ENCODE data around the gene SAMD4A.

SAMD4A gene

DNA sequence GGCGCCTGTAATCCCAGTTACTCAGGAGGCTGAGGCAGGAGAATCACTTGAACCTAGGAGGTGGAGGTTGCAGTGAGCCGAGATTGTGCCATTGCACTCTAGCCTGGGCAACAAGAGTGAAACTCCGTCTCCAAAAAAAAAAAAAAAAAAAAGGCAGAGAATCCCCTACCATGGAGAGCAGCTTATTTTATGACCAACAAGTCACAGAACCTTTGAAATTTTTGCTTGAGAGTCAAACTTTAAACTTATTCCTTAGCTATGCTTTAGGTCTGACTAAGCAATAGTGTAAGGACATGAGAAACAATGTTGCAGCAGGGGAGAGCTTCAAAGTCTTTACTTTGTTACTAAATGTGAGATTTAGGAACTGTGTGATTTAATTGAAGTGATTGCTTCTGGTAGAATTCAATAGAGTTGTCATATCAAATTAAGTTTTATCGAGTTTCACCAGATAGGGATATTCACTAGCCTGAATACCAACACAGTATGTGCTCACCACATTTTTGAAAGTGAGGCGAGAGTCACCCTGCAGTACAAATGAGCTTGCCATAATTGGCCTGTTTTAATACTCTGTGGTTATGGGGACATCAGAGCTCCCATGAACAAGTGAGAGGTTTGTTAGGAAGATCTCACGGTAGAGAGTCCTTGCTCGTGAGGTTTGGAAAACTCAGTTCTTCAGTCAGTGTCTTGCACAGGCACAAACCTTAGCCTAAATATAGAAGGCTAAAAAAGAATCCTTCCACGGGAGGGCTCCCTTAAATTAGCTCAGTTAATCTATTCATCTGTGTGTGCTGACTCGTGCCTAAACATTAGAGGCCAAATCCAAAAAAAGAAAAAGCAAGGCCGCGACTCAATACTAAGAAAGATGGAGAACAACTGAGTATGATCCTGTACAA is 108.6 kb downstream of the SAMD4A start:
- H3K4me3 ChIP-seq (ENCODE audit: low read length): no peak overlapping the region
- TF ChIP-seq ZNF274 (IDR thresholded peaks at IDR 0.05; ENCODE audit: low read depth, low read length): no peak

DNA sequence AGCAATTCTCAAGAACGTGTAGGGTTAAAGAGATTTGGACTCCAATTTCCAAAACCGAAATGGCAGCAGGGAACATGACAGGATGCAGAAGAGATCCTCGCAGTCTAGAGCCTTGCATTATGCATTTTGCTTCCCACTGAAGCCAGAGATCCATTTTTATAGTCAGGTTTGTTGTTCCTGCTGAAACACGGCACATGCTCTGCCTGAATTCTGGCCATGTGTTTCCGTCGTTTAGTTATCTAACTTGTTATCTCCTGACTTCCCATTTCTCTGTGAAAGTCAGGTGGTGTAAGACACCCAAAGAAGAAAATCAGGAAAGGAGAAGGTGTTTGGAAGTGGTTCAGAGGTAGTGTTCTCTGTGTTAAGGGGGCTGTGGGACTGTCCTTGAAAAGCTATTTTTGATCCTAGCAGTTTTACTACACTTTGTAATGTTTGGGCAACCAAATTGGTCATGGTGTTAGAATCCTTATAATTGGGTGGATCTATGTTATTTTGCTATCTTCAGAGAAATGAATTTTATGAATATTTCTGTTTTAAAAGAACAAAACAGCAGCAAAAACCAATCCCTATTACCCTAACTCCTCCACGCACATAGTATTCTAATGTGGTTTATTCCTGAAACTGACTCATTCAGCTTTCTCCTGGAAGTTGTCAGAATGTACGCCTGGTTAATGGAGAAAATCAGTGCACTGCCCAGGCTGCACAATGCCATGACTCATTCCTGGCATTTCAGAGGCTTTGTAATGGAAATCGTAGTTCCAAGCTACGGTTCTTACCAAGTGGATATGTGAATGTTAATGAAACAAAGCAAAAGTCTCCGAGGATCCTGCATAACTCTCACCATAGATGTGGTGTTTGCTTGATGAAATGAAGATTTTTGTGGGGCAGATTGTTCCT is 110.1 kb downstream of the SAMD4A start:
- TF ChIP-seq ZNF274 (IDR thresholded peaks at IDR 0.05; ENCODE audit: low read depth, low read length): no peak
- no peak overlapping the region for H3K4me3 ChIP-seq (ENCODE audit: low read length)

DNA sequence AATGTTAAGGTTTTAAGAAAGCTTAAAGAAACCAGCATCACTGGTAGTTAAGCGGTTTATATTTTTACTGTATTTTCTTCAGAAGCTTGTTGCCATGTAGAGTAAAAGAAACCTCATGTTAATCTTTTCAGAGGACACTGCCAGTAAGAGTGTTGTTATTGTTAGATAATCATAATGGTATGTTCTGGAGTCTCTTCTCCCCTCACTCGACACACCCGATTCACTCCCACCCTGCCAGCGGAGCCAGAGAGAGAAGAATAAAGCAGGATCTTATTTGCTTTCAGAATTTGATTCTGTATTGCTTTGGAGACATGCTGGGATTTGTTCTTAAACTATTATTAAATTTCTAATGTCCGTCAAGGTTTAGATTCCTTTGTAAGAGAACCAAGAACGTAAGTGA is 113.7 kb downstream of the SAMD4A start:
- no peak for TF ChIP-seq ZNF274 (IDR thresholded peaks at IDR 0.05; ENCODE audit: low read depth, low read length)
- H3K4me3 ChIP-seq (ENCODE audit: low read length): no peak overlapping the region

DNA sequence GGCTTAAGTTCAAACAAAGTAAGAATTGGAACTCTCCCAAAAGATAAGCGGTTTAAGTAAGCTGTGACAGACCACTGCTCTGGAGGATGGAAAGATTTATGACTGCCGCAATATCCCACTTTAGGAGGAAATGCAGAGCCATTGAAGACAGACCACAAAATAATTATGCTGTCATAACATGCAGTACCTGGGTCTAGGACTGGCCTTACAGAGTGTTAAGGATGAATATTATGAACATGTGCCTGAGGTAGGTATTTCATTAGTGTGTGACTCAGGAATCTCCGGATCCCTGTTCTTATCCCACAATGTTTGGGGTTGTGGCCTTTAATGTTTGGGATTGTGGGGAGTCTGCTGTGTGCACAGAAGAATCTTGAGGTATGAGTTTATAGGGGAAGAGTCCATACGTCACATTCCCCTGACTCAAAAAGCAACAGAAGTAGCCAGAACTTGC is 114.9 kb downstream of the SAMD4A start:
- no peak overlapping the region for H3K4me3 ChIP-seq (ENCODE audit: low read length)
- TF ChIP-seq ZNF274 (IDR thresholded peaks at IDR 0.05; ENCODE audit: low read depth, low read length): no peak

DNA sequence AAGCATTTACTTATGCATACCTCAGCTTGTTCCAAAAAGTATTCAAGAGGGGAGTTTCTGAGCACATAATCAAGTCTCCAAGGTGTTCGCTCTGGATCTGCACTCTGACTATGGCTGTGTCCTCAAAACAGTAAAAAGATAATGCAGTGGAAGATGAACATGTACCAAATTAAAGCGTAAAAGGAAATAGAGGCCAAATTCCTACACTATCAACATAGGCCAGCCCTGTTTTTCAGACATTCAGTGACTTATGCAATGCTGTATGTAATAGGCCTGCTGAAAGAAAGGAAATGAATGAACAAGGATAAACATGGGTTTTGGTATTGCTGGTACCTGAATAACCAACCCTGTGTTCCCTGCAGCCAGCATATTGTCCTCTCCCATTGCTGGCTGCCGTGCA is 115.7 kb downstream of the SAMD4A start:
- TF ChIP-seq ZNF274 (IDR thresholded peaks at IDR 0.05; ENCODE audit: low read depth, low read length): no peak
- no peak overlapping the region for H3K4me3 ChIP-seq (ENCODE audit: low read length)

DNA sequence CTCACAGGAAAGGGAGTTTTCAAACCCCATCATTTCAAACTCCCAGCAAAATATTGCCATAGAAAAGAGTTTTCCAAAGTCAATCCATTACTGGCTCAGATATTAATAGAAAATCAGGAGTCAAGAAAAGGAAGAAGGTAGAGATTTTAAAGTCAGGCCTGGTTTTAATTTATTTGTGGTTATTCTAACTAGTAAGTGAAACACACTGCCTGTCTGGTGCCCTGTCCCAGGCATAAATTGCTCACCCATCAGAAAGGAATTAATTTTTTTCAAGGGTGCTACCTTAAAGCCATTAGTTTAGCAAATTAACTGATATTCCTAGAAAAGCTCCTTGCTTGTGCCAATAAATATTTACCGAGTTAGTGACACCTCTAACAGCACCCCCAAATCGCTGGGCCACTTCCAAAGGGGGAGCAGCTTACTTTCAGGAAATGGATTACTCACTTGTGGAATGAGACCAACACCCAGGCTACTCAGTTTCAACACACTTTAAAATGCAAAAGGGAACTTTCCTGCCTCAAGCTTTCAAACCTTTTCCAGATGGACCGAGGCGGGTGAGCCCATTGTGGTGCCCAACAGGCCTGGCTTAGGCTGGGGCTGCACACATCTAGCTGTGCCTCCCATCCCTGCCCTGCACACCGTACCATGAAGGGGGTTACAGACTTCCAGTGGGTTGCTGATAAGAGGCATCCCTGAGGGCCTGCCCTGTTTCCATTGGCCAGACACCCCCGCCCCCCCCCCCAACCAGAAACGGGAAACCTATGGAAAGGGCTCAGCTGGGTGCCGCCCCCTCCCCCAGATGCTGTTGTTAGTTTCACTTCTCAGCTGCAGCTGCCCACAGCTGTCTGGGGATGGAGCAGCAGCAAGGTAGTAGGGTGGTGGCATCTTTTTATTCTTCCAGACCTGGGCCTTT is 117.2 kb downstream of the SAMD4A start:
- H3K4me3 ChIP-seq (ENCODE audit: low read length): no peak overlapping the region
- no peak for TF ChIP-seq ZNF274 (IDR thresholded peaks at IDR 0.05; ENCODE audit: low read depth, low read length)

DNA sequence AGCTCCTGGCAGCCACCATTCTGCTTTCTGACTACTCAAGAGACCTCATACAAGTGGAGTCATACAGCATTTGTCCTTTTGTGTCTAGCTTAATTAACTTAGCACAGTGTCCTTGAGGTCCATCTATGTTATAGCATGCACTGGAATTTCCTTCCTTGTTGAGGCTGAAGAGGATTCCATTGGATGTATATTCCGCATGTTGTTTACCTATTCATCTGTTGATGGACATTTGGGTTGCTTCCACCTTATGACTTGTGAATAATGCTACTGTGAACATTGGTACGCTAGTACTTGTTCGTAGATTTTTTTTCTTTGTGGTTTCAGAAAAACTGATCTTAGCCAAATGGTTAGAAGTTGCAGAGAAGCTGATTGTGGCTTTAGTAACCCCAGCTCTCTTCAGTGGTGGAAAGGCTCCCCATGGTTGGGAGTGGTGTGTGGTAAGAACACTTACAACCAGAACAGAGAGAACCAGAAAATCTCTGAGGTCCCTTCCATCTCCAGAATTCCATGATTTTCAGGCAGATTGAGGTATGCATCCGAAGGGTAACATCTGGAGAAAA is 118.4 kb downstream of the SAMD4A start:
- TF ChIP-seq ZNF274 (IDR thresholded peaks at IDR 0.05; ENCODE audit: low read depth, low read length): no peak
- H3K4me3 ChIP-seq (ENCODE audit: low read length): no peak overlapping the region

DNA sequence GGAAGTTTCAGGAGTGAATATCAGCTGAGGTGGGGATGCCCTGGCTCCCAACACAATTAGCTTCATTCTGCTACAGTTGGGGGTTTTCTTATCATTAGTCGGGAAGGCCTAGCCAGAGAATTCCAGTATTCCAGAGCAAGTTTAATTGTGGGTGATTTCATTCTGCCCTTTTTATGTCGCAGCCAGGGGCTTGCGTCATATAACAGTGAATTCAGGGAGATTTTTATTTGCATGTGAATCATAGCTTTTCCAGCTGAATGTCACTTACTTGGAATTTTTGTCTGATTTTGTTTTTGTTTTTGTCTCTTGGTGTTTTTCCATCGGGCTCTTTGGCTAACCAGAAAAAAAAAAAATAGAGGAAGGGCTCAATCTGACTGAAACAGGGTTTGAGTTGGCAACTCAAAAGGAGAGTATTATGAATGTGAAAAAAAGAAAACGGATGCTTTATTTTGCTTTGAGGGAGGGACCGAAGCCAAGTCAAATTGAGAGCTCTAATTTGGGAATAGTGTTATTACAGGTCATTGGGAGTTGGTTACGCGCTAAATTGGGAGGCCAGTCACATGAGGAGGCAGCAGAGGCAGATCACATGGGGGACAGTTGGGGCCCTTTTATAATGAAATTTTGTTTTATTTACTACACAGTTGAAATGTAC is 119.4 kb downstream of the SAMD4A start:
- no peak for TF ChIP-seq ZNF274 (IDR thresholded peaks at IDR 0.05; ENCODE audit: low read depth, low read length)
- H3K4me3 ChIP-seq (ENCODE audit: low read length): no peak overlapping the region

DNA sequence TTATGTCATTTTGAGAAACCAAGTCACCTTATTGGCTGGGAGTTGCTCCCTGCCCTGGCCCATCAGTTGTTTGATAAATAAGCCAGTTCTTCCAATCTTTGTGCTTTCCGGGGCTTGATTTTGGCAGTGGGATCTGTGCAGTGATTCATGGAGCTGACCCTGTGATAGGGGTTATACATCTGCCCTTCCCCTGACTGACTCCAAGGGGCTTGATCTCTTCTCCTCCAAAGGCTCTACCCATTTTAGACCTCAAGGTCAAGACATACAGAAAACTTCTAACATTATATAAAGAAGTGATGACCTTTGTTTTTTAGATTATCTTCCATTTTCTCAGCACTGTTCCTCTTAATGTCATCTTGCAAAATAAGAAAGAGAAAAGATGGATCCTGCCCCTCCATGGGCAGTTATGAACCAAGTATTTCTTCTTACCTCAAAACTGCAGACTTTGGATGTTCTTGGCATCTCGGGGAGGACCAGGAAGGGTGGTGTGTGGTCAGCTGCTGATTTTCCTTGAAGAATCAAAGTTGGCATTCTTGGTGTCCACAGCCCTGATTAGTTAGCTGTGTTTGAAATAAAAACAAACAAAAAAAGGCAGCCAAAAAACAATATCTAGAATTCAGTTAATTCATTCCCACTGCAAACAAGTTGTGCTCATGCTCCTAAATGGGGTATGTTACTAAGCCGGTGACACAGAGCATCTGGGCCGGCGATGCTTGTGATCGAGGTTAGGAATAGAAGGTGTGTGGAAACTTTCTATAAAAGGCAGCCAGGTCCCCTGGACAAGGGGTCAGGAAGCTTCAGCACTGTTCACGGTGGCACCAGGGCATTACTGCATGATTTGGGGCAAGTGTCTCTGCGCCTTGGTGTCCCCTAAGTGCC is 120.2 kb downstream of the SAMD4A start:
- TF ChIP-seq ZNF274 (IDR thresholded peaks at IDR 0.05; ENCODE audit: low read depth, low read length): no peak

DNA sequence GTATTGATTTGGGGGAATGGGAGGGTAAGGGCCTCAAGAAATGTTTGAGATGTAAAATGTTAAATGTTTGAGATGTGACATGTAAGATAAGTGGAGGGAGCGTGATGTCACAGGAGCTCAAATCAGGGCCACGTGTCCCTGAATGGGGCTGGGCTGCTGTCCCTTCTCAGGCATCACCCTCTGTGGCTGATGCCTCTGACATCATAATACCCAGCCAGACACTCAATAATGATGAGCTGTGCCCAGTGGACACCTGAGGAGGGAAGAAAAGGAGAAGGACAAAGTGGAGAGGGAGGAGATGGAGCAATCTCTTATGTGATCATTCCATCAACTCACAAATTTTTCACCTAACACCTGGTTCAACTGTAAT is 120.8 kb downstream of the SAMD4A start:
- no peak overlapping the region for H3K4me3 ChIP-seq (ENCODE audit: low read length)
- no peak for TF ChIP-seq ZNF274 (IDR thresholded peaks at IDR 0.05; ENCODE audit: low read depth, low read length)

More for the DNA sequence above, 120.2 kb downstream of the SAMD4A start:
- H3K4me3 ChIP-seq (ENCODE audit: low read length): no peak overlapping the region

DNA sequence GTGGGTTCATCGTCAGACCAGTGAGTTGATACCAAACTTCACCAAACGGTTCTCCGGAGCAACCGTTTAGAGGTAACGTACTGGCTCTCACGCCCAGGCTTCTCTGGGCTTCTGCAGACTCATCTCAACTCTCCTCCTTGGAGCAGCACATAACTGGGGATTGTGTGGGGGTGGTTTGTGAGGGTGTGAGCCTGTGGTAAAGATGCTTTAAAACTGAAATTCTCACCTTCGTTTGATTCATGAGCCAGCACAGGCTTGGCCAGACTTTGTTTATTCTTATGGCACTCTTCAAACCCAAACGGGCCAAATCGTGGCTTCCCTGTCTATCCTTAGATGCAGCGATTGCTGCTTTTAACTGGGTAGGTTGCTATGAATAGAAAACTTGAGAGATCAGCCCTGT is 121.3 kb downstream of the SAMD4A start:
- no peak for TF ChIP-seq ZNF274 (IDR thresholded peaks at IDR 0.05; ENCODE audit: low read depth, low read length)
- no peak overlapping the region for H3K4me3 ChIP-seq (ENCODE audit: low read length)

DNA sequence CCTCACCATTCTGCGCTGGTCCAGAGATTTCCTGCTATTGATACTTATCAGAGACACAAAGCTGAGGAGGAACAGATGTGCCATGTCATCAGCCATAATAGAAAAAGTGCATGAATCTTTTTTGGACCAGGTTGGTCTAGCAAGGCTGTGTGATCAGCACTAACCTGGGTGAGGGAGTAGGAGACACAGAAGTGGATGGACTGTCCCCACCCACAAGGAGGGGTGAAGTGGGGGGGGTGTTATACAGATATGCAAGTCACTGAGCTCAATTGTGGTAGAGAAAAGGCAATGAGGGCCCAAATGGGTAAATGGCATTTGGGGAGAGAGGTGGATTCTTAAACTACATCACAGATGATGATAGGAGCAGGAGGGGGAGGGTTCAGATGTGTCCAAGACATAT is 123.0 kb downstream of the SAMD4A start:
- no peak overlapping the region for H3K4me3 ChIP-seq (ENCODE audit: low read length)
- TF ChIP-seq ZNF274 (IDR thresholded peaks at IDR 0.05; ENCODE audit: low read depth, low read length): no peak

All from GM08714 (cell line).